ENCODE results near the gene UBE2V1.

The UBE2V1 gene

GRCh38 chr20:50042370-50043313 lies 70.3 kb downstream of the UBE2V1 start:
- no peak for DNase-seq

DNA sequence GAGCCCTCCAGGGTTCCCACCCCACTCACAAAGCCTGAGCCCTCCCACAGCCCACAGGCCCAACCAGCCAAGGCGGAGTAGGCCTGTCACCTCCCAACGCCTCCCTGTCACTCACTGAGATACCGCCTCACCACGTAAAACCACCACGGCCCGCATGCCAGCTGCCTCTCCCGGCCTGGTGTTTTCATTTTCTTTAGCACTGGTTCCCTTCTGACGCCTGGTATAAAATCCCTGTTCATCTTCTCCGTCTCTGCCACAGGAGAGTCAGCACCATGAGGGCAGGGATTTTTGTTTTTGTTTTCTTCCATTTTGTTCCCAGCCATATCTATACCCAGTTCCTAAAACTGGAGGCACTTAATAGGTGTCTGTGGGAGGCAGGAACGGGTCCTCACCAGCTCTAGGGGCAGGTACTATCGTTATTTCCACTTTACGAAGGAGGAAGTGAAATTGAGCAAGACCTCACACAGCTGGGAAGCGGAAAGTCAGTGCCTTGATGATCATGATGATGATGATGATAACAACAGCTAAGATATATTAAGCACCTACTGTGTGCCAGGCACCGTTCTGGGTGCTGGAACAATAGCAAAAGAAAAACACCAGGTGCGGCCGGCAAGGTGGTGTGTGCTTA lies 71.6 kb downstream of the UBE2V1 start:
- DNase-seq, result no peak

DNA sequence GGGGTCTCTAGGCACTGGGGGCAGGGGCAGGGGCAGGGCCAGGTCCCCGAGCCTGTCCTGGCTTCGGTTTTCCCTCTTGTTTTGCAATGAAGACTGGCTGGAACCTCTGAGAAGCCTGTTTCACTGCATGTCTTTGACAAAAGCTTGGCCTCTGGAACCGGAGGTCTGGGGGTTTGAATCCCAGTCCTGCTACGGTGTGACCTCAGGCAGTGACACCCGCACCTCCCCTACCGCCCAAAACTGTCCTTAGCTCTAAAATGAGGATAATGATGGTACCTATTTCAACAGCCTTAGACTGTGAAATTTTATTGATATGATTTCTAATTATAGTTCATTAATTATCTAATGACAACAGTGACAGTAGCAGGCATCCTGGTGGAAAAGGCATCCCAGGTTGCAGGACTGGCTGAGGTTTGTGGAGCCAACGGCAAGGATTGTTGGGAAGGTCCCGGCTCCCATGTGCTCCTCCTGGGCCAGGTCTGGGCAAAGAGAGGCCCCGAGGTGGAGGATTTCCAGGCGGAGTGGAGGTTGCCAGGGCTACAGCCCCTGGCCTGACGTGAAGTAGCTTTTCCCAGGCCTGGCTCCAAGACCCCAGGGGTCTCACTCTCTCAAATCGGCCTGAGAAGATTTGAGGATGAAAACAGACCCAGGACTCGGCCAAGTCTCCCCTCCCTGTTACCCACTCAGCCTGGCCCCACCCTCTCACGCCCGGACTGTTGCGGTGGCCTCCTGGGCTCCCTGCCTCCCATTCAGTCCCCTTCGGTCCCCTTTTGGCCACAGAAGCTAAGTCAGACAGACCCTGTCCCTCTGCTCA lies 72.3 kb downstream of the UBE2V1 start:
- DNase-seq, result no peak

DNA sequence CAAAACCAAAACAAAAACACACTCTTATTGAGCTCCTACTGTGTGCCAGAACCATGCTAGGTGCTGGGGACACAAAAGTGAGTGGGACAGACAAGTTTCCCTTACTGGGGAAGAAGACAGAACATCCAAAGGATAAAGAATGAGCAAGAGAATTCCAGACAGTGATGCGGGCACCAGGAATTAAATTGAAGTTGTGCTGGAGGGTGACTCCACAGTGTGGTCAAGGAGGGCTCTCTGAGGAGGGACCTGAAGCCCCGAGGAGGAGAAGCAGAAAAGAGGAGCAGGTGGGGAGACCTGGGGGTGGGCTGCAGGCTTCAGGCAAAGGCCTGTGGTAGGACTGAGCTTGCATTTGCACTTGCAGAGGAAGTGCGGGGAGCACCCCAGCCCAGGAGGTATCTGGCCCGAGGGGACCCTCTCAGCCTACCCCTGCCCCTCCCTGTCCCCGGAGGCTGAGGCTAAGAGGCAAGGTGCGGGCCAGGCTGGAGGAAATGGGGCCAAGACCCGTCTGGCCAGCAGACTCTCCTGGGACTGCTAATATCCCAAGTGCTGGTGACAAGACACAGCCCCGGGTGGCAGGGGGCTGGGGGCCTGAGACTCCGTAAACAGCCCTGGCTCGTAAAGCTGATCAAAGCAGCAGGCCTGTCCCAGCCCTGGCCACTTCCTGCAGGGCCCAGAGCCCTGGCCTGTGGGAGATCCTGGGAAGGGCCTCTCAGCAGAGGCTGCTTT lies 73.1 kb downstream of the UBE2V1 start:
- no peak for DNase-seq

GRCh38 chr20:50038574-50038991 lies 74.4 kb downstream of the UBE2V1 start:
- no peak for DNase-seq

GRCh38 chr20:50038169-50038568 lies 74.8 kb downstream of the UBE2V1 start:
- no peak for DNase-seq

- no peak for DNase-seq
These were observed 75.4 kb downstream of the UBE2V1 start for GRCh38 chr20:50037575-50037974.

- no peak for DNase-seq
These were observed 75.8 kb downstream of the UBE2V1 start for GRCh38 chr20:50037123-50037522.

DNA sequence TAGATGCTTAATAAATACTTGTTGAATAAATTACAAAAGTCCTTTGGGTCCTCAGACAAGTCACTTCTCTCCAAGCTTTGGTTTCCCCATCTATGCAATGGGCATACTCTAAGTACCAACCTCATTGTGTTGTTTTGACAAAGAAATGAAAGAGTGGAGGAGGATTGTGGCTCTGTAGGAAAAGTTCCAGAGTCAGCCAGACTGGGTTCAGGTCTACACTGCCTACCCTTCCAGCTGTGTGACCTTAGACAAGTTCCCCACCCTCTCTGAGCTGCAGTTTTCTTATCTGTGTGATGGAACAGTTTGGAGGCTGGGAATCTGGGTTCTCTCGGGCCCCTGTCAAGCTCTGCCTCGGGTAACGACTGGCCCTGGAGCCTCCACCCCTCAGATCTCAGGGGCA lies 76.2 kb downstream of the UBE2V1 start:
- no peak for DNase-seq

- no peak for DNase-seq
These were observed 78.3 kb downstream of the UBE2V1 start for GRCh38 chr20:50034567-50035180.

GRCh38 chr20:50032955-50033666 lies 79.8 kb downstream of the UBE2V1 start:
- DNase-seq, result no peak

Measured in activated CD8-positive, alpha-beta memory T cell treated with anti-CD3 and anti-CD28 coated beads, Interleukin-2, amount 50 U/mL, for 48 hours (primary cell).